ENCODE measurements around the gene ABI3BP.

GRCh38 chr3:100765437-100765975 lies 227.7 kb downstream of the ABI3BP start:
- TF ChIP-seq, protein P1, sequence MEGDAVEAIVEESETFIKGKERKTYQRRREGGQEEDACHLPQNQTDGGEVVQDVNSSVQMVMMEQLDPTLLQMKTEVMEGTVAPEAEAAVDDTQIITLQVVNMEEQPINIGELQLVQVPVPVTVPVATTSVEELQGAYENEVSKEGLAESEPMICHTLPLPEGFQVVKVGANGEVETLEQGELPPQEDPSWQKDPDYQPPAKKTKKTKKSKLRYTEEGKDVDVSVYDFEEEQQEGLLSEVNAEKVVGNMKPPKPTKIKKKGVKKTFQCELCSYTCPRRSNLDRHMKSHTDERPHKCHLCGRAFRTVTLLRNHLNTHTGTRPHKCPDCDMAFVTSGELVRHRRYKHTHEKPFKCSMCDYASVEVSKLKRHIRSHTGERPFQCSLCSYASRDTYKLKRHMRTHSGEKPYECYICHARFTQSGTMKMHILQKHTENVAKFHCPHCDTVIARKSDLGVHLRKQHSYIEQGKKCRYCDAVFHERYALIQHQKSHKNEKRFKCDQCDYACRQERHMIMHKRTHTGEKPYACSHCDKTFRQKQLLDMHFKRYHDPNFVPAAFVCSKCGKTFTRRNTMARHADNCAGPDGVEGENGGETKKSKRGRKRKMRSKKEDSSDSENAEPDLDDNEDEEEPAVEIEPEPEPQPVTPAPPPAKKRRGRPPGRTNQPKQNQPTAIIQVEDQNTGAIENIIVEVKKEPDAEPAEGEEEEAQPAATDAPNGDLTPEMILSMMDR (IDR thresholded peaks at IDR 0.05; ENCODE audit: low read depth, low read length), result no peak
- TF ChIP-seq MYC (IDR thresholded peaks at IDR 0.05; ENCODE audit: low read depth, low read length), result no peak
- no peak for TF ChIP-seq POLR2A (IDR thresholded peaks at IDR 0.05; ENCODE audit: extremely low read depth, insufficient read length)
- TF ChIP-seq, protein P2, sequence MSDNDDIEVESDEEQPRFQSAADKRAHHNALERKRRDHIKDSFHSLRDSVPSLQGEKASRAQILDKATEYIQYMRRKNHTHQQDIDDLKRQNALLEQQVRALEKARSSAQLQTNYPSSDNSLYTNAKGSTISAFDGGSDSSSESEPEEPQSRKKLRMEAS (IDR thresholded peaks at IDR 0.05; ENCODE audit: low read depth, low read length), result no peak

Data from NB4 (cell line).